Keratinocyte (primary cell): Measurements from ENCODE around the gene USP16.

Experiments
- CTCF ChIP-seq, 3 experiments: IDR thresholded peaks in 1 of 3; conservative IDR thresholded peaks in 1 of 3; optimal IDR thresholded peaks in 1 of 3; 2 replicates in 2 of 3; 3 replicates in 1 of 3; pipeline versions ENCODE3 to v1.5.1; 2011; ENCODE audit warnings: low read length in 3 of 3, mild to moderate bottlenecking in 3 of 3, moderate library complexity in 2 of 3, control low read depth in 1 of 3, inconsistent platforms in 1 of 3; ENCODE audit not compliant: insufficient read depth in 2 of 3; ENCODE audit errors: extremely low read depth in 1 of 3
- EZH2 ChIP-seq: IDR thresholded peaks from one replicate; pipeline ENCODE4 v1.6.1; 2012; ENCODE audit warnings: inconsistent platforms, mild to moderate bottlenecking, low read length, moderate library complexity

GRCh38 chr21:29073222-29074006 is 48.9 kb downstream of the USP16 start, which contains the start of gene CCT8:
- TF ChIP-seq CTCF (optimal IDR thresholded peaks at IDR 0.05 in 1 of 3, IDR thresholded peaks at IDR 0.05 in 1 of 3, conservative IDR thresholded peaks at IDR 0.05 in 1 of 3; ENCODE audit: extremely low read depth in 1 of 3, insufficient read depth in 2 of 3, low read length in 3 of 3) (no peak), EZH2 (no peak)
